K562 treated with DMSO at 1 percent for 48 hours (cell line): ENCODE results near the gene ERAP2. TPM values are rescaled to one million over a fixed set of nuclear protein-coding genes. Genes with fewer than 3 reads are reported as not detected.

Source experiments
- total RNA-seq: library from RNA; unstranded; fragments of 300-600 nt; gene quantifications from 2 replicates; pipeline ENCODE4 v1.2.3, GENCODE V29; 2022; ENCODE audit warnings: low replicate concordance; ENCODE audit errors: extremely low read depth

The ERAP2 gene
- total RNA-seq: not detected in 2 replicates

GRCh38 chr5:96876292-96876850 is at the start of gene ERAP2:
ERAP2 (plus strand) TSS chr5:96876500; CDS start chr5:96879686, 3,186 bp downstream.

GRCh38 chr5:96935559-96936430 is 59.5 kb downstream of the ERAP2 start, which contains the start of gene LNPEP:
LNPEP (plus strand) TSS chr5:96936080; CDS start chr5:96936156, 76 bp downstream.

Other genes with a start within 250 kb of the ERAP2 start
- gene CAST, start 214.1 kb upstream of the ERAP2 start, total RNA-seq: not detected in 2 replicates
- not detected in 2 replicates for gene ERAP1, start 68.6 kb upstream of the ERAP2 start, total RNA-seq
- gene LNPEP, start 59.6 kb downstream of the ERAP2 start, total RNA-seq: not detected in 2 replicates